Gastrocnemius medialis (tissue), 4 donors: ENCODE data around the gene KCNT1.

ENCODE experiments used
- POLR2A ChIP-seq, 2 donors: fragments of 450-650 bp; IDR thresholded peaks; one replicate each; pipeline ENCODE4 v1.6.1; 2017; ENCODE audit warnings: antibody characterized with exemption in 2 of 2, mild to moderate bottlenecking in 2 of 2, moderate library complexity in 2 of 2
- TF ChIP-seq, protein P1 (sequence below), 5 experiments: fragments of 450-650 bp in 3 of 5; fragments of 200-600 bp in 2 of 5; sonication (generic) in 2 of 5; IDR thresholded peaks in 4 of 5; conservative IDR thresholded peaks in 1 of 5; 1 replicate in 4 of 5; 2 replicates in 1 of 5; pipeline ENCODE4 v1.5.1; 2016 to 2019; ENCODE audit warnings: antibody characterized with exemption in 5 of 5, mild to moderate bottlenecking in 3 of 5, moderate library complexity in 3 of 5

GRCh38 chr9:135673941-135674340 is 28.0 kb upstream of the KCNT1 start:
- TF ChIP-seq, protein P1, sequence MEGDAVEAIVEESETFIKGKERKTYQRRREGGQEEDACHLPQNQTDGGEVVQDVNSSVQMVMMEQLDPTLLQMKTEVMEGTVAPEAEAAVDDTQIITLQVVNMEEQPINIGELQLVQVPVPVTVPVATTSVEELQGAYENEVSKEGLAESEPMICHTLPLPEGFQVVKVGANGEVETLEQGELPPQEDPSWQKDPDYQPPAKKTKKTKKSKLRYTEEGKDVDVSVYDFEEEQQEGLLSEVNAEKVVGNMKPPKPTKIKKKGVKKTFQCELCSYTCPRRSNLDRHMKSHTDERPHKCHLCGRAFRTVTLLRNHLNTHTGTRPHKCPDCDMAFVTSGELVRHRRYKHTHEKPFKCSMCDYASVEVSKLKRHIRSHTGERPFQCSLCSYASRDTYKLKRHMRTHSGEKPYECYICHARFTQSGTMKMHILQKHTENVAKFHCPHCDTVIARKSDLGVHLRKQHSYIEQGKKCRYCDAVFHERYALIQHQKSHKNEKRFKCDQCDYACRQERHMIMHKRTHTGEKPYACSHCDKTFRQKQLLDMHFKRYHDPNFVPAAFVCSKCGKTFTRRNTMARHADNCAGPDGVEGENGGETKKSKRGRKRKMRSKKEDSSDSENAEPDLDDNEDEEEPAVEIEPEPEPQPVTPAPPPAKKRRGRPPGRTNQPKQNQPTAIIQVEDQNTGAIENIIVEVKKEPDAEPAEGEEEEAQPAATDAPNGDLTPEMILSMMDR (IDR thresholded peaks at IDR 0.05 in 4 of 5, conservative IDR thresholded peaks at IDR 0.05 in 1 of 5), result no peak
- no peak for TF ChIP-seq POLR2A (IDR thresholded peaks at IDR 0.05)
